HL-60 (cell line): ENCODE data around the gene CRYGC.

Experiments used
- GABPA ChIP-seq: IDR thresholded peaks from 2 replicates; pipeline ENCODE4 v1.6.1; 2012; ENCODE audit warnings: low read depth
- POLR2AphosphoS5 ChIP-seq: IDR thresholded peaks from 2 replicates; pipeline ENCODE4 v1.6.1; 2012; ENCODE audit warnings: low read depth
- SPI1 ChIP-seq: IDR thresholded peaks from 2 replicates; pipeline ENCODE4 v1.6.1; 2012; ENCODE audit warnings: low read depth, mild to moderate bottlenecking, borderline replicate concordance
- TF ChIP-seq, protein P1 (sequence below): IDR thresholded peaks from one replicate; pipeline ENCODE4 v1.5.1; 2011; ENCODE audit warnings: low read length, control low read depth, inconsistent platforms; ENCODE audit not compliant: insufficient read depth
- TF ChIP-seq, protein P2 (sequence below): IDR thresholded peaks from 2 replicates; pipeline ENCODE4 v1.6.1; 2012; ENCODE audit warnings: low read depth; ENCODE audit not compliant: insufficient replicate concordance

DNA sequence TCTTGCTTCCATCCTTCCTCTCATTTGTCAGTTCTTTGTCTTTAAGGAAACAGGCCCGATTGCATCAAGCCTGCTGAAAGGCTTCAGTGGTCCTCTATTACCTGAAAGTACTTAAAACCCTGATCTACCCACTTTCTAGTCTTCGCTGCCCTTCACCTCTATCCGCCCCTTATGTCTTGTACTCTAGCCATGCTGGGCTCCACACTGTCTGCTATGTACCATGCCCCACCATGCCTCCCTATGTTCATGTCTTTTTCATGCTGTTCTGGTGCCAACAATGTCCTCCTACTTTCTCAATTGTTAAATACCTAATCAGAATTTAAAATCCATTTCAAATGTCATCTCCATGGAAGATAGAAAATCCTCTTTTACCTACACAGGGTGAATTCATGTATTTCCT lies 33.5 kb downstream of the CRYGC start:
- TF ChIP-seq, protein P1, sequence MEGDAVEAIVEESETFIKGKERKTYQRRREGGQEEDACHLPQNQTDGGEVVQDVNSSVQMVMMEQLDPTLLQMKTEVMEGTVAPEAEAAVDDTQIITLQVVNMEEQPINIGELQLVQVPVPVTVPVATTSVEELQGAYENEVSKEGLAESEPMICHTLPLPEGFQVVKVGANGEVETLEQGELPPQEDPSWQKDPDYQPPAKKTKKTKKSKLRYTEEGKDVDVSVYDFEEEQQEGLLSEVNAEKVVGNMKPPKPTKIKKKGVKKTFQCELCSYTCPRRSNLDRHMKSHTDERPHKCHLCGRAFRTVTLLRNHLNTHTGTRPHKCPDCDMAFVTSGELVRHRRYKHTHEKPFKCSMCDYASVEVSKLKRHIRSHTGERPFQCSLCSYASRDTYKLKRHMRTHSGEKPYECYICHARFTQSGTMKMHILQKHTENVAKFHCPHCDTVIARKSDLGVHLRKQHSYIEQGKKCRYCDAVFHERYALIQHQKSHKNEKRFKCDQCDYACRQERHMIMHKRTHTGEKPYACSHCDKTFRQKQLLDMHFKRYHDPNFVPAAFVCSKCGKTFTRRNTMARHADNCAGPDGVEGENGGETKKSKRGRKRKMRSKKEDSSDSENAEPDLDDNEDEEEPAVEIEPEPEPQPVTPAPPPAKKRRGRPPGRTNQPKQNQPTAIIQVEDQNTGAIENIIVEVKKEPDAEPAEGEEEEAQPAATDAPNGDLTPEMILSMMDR = no peak
- TF ChIP-seq GABPA = no peak
- TF ChIP-seq POLR2AphosphoS5 = no peak
- TF ChIP-seq, protein P2, sequence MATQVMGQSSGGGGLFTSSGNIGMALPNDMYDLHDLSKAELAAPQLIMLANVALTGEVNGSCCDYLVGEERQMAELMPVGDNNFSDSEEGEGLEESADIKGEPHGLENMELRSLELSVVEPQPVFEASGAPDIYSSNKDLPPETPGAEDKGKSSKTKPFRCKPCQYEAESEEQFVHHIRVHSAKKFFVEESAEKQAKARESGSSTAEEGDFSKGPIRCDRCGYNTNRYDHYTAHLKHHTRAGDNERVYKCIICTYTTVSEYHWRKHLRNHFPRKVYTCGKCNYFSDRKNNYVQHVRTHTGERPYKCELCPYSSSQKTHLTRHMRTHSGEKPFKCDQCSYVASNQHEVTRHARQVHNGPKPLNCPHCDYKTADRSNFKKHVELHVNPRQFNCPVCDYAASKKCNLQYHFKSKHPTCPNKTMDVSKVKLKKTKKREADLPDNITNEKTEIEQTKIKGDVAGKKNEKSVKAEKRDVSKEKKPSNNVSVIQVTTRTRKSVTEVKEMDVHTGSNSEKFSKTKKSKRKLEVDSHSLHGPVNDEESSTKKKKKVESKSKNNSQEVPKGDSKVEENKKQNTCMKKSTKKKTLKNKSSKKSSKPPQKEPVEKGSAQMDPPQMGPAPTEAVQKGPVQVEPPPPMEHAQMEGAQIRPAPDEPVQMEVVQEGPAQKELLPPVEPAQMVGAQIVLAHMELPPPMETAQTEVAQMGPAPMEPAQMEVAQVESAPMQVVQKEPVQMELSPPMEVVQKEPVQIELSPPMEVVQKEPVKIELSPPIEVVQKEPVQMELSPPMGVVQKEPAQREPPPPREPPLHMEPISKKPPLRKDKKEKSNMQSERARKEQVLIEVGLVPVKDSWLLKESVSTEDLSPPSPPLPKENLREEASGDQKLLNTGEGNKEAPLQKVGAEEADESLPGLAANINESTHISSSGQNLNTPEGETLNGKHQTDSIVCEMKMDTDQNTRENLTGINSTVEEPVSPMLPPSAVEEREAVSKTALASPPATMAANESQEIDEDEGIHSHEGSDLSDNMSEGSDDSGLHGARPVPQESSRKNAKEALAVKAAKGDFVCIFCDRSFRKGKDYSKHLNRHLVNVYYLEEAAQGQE = no peak
- TF ChIP-seq SPI1 = no peak
